ENCODE results near the gene KIF26B. TPM values are rescaled to one million over a fixed set of nuclear protein-coding genes. Genes with fewer than 3 reads are reported as not detected.

Gene KIF26B
- total RNA-seq (2022; extraction: Qiagen RNA extraction) = 0.05 to 0.07 TPM (median 0.06 TPM) in 5 replicates

DNA sequence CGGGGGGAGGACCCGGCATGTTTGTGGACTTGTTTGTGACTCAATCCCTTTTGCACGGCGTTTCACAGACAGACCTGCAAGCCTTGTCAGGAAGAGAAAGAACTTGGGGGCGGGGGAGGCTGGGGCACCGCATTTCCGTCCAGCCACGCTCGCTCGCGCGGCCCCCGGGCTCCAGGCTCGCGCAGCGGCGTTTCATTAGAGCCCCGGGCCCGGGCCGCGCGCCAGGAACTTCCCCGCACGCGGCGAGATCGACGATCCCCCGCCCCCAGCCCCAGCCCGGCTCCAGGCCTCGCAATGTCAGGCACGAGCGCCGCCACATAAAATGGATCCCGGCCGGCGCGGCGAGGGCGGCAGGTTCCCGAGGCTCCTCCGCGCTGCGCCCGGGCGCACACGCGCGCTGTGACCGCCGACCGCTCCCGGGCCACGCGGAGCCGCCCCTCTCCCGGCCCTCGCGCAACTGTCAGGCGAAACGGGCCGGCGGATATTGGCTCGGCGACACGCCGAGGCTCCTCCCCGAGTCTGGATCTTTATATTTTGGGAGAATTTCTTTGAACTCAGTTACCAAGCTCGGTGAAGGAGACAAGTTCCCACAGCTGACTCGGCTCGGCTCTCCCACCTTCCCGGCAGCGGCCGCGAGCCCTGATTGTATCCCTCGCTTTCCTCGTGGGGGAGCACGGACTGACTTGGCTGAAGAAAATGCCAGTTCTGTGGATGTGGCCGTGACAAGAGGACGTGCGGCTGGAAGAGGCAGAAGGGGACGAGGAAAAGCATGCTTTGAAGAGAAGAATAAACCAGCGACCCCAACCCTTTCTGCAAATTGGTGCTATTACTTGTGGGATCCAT lies at the start of gene KIF26B:
TSS of gene KIF26B (plus strand) at position 557 of the 843 bp plus-strand sequence. CDS start 440 bp downstream, outside the sequence.

